SK-N-SH (cell line): Measurements from ENCODE around the gene BCAR1. TPM values are rescaled to one million over a fixed set of nuclear protein-coding genes. Genes with fewer than 3 reads are reported as not detected.

Experiments used
- CTCF ChIA-PET: fragments of 300-600, 350-600 bp; formaldehyde crosslinking; extraction: SDS; loops from one replicate; lab custom pipeline; 2021; lab: Yijun Ruan, JAX
- POLR2A ChIA-PET: fragments of 350-600 bp; sonication (Branson Sonifier 250); formaldehyde crosslinking; extraction: SDS; loops from one replicate; lab custom pipeline; 2020; ENCODE audit warnings: antibody characterized with exemption, inconsistent platforms; lab: Yijun Ruan, JAX
- DNase-seq: peaks from one replicate; pipeline ENCODE4 v3.0.0; 2012
- H2AFZ ChIP-seq: fragments of 200-600 bp; sonication (generic); 2 replicates; pipeline ENCODE4 v1.8.1; 2016; ENCODE audit warnings: antibody characterized with exemption, mild to moderate bottlenecking, low read depth
- H3F3A ChIP-seq: fragments of 200-600 bp; sonication (generic); replicated peaks from 2 replicates; pipeline ENCODE3; 2016; ENCODE audit warnings: antibody characterized with exemption, mild to moderate bottlenecking; ENCODE audit not compliant: insufficient read depth
- H3K27ac ChIP-seq, 2 experiments: fragments of 200-500 bp in 1 of 2; fragments of 200-600 bp in 1 of 2; sonication (Bioruptor generic) in 1 of 2; sonication (generic), shearing (Covaris generic) in 1 of 2; 2 replicates each; pipeline versions ENCODE4 v1.5.1 to v1.6.1; 2014 to 2016; ENCODE audit warnings: low read depth in 2 of 2, inconsistent platforms in 1 of 2, low read length in 1 of 2, mild to moderate bottlenecking in 1 of 2, mixed read lengths in 1 of 2
- H3K27me3 ChIP-seq: fragments of 200-600 bp; sonication (generic), shearing (Covaris generic); 2 replicates; pipeline ENCODE4 v1.6.1; 2016; ENCODE audit warnings: mixed run types; ENCODE audit not compliant: insufficient read depth
- H3K36me3 ChIP-seq, 2 experiments: fragments of 200-500 bp in 1 of 2; fragments of 200-600 bp in 1 of 2; sonication (Bioruptor generic) in 1 of 2; sonication (generic) in 1 of 2; replicated peaks in 1 of 2; 2 replicates each; pipeline versions ENCODE3 to v1.5.1; 2014 to 2016; ENCODE audit warnings: low read length in 1 of 2, mild to moderate bottlenecking in 1 of 2; ENCODE audit not compliant: insufficient read depth in 2 of 2, control insufficient read depth in 1 of 2
- H3K4me1 ChIP-seq, 2 experiments: fragments of 200-500 bp in 1 of 2; fragments of 200-600 bp in 1 of 2; sonication (Bioruptor generic) in 1 of 2; sonication (generic), shearing (Covaris generic) in 1 of 2; 2 replicates each; pipeline versions ENCODE4 v1.5.1 to v1.6.1; 2014 to 2016; ENCODE audit warnings: low read depth in 1 of 2, low read length in 1 of 2, mixed run types in 1 of 2; ENCODE audit not compliant: insufficient read depth in 2 of 2, control insufficient read depth in 1 of 2
- H3K4me2 ChIP-seq: fragments of 200-600 bp; sonication (generic), shearing (Covaris generic); 2 replicates; pipeline ENCODE4 v1.6.1; 2017; ENCODE audit warnings: mixed run types
- H3K4me3 ChIP-seq, 2 experiments: fragments of 200-500 bp in 1 of 2; fragments of 200-600 bp in 1 of 2; sonication (Bioruptor generic) in 1 of 2; sonication (generic), shearing (Covaris generic) in 1 of 2; 2 replicates each; pipeline versions ENCODE4 v1.5.1 to v1.8.1; 2014 to 2016; ENCODE audit warnings: low read depth in 2 of 2, inconsistent platforms in 1 of 2, low read length in 1 of 2, mild to moderate bottlenecking in 1 of 2, mixed read lengths in 1 of 2, moderate library complexity in 1 of 2
- H3K79me2 ChIP-seq: fragments of 200-600 bp; sonication (generic); 2 replicates; pipeline ENCODE4 v1.8.1; 2017; ENCODE audit warnings: mild to moderate bottlenecking; ENCODE audit not compliant: insufficient read depth
- H3K9ac ChIP-seq: fragments of 200-600 bp; sonication (generic); 2 replicates; pipeline ENCODE4 v1.6.1; 2017; ENCODE audit warnings: mixed run types
- H3K9me2 ChIP-seq: fragments of 200-600 bp; sonication (generic); 2 replicates; pipeline ENCODE4 v1.6.1; 2017; ENCODE audit warnings: mixed run types
- H3K9me3 ChIP-seq: fragments of 200-600 bp; sonication (generic); 2 replicates; pipeline ENCODE4 v1.6.1; 2017; ENCODE audit warnings: mixed run types, mild to moderate bottlenecking, moderate library complexity
- H4K20me1 ChIP-seq: fragments of 200-600 bp; sonication (generic); 2 replicates; pipeline ENCODE4 v1.6.1; 2017; ENCODE audit warnings: mild to moderate bottlenecking, mixed run types; ENCODE audit not compliant: insufficient read depth
- FOSL2 ChIP-seq: IDR thresholded peaks from 2 replicates; pipeline ENCODE4 v1.4.0; 2012; ENCODE audit warnings: low read depth, mild to moderate bottlenecking, moderate library complexity, borderline replicate concordance
- NRF1 ChIP-seq: IDR thresholded peaks from 2 replicates; pipeline ENCODE4 v1.6.1; 2012; ENCODE audit warnings: low read depth, mild to moderate bottlenecking, low read length
- RCOR1 ChIP-seq: fragments of 150-350 bp; IDR thresholded peaks from 2 replicates; pipeline ENCODE4 v1.6.1; 2017; ENCODE audit warnings: antibody characterized with exemption, low read length
- RXRA ChIP-seq: IDR thresholded peaks from 2 replicates; pipeline ENCODE4 v1.4.0; 2012; ENCODE audit warnings: low read depth, mild to moderate bottlenecking, borderline replicate concordance
- WGBS: methylation state at CpG from one replicate; pipeline ENCODE4 v1.1.6; 2017; ENCODE audit warnings: low lambda C conversion rate; 5-methylcytosine and 5-hydroxymethylcytosine counted together
- polyA plus RNA-seq, 3 experiments: library from polyadenylated mRNA; depleted of rRNA; stranded (reverse); fragments of >200 nt; gene quantifications; 2 replicates each; pipeline ENCODE4 v1.2.3, GENCODE V29; 2012
- TF ChIP-seq, protein P1 (sequence below): fragments of 200-600 bp; sonication (generic); IDR thresholded peaks from 2 replicates; pipeline ENCODE4 v1.6.1; 2017; ENCODE audit warnings: antibody characterized with exemption, mild to moderate bottlenecking, moderate library complexity
- TF ChIP-seq, protein P2 (sequence below): IDR thresholded peaks from 2 replicates; pipeline ENCODE4; 2012
- TF ChIP-seq, protein P3 (sequence below): fragments of 150-350 bp; IDR thresholded peaks from 2 replicates; pipeline ENCODE4 v1.6.1; 2017; ENCODE audit warnings: antibody characterized with exemption, low read length, low read depth, borderline replicate concordance
- TF ChIP-seq, protein P4 (sequence below): IDR thresholded peaks from 2 replicates; pipeline ENCODE4 v1.6.1; 2012; ENCODE audit warnings: mild to moderate bottlenecking, low read depth, low read length, moderate library complexity

Gene BCAR1
- polyA plus RNA-seq, 1 of the 3 experiments (the other 2 are of a cell fraction): 45.1 TPM

DNA sequence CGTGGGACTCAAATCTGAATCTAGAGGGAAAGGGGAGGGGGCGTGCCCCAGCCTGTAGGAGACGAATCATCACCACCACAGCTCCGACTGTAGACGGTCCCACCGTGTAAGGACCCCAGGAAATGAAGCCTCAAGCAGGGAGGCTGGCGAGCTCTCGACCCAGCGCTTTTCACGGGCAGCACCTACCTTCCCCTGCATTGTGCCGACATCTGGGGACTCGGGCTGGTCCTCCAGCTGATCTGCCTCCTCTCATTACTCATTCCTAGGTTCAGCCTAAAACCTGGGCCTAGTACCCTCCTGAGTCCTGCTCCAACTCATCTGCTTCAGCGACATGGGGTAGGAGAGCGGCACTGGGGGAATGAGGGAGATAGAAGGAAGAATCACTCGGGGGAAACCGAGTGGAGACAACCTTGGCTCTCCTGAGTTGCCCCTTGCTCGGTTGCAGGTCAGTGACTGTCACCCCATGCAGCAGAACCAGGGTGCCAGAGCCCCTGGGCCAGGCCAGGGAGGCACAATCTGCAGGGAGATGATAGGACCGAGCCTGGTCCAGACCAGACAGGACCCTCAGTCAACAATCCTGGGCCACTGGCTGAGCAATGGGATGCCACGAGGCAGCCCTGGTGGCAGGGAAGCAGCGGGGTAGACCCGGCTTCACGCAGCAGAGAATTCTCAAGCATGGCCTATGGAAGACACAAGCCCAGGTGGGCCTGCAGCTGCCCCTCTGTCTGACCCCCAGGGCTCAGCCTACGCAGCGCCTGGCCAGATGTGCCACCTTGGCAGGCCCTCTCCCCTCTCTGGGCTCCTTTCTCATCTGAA is 833 bp upstream of the BCAR1 start:
- Histone ChIP-seq H3K4me3 (peak overlapping the region in 1 of 2 experiments; percentile 6; a peak in 1 of 4 replicates), H3K9ac (peak overlapping the region; percentile 47; the same call in 1 of the 2 replicates), H3K27ac (peak overlapping the region; percentile 86 to 88), H3K27me3 (no peaks in the 10 kb centered on the region), H3K79me2 (peaks cover 96% of the 10 kb centered on the region)
- 85% methylated on average over 15 of the region's 24 CpGs for WGBS
- no peak for TF ChIP-seq FOSL2
- TF ChIP-seq, protein P1, sequence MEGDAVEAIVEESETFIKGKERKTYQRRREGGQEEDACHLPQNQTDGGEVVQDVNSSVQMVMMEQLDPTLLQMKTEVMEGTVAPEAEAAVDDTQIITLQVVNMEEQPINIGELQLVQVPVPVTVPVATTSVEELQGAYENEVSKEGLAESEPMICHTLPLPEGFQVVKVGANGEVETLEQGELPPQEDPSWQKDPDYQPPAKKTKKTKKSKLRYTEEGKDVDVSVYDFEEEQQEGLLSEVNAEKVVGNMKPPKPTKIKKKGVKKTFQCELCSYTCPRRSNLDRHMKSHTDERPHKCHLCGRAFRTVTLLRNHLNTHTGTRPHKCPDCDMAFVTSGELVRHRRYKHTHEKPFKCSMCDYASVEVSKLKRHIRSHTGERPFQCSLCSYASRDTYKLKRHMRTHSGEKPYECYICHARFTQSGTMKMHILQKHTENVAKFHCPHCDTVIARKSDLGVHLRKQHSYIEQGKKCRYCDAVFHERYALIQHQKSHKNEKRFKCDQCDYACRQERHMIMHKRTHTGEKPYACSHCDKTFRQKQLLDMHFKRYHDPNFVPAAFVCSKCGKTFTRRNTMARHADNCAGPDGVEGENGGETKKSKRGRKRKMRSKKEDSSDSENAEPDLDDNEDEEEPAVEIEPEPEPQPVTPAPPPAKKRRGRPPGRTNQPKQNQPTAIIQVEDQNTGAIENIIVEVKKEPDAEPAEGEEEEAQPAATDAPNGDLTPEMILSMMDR: no peak
- TF ChIP-seq, protein P2, sequence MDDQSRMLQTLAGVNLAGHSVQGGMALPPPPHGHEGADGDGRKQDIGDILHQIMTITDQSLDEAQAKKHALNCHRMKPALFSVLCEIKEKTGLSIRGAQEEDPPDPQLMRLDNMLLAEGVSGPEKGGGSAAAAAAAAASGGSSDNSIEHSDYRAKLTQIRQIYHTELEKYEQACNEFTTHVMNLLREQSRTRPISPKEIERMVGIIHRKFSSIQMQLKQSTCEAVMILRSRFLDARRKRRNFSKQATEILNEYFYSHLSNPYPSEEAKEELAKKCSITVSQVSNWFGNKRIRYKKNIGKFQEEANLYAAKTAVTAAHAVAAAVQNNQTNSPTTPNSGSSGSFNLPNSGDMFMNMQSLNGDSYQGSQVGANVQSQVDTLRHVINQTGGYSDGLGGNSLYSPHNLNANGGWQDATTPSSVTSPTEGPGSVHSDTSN: no peak
- no peak for TF ChIP-seq RCOR1
- TF ChIP-seq, protein P3, sequence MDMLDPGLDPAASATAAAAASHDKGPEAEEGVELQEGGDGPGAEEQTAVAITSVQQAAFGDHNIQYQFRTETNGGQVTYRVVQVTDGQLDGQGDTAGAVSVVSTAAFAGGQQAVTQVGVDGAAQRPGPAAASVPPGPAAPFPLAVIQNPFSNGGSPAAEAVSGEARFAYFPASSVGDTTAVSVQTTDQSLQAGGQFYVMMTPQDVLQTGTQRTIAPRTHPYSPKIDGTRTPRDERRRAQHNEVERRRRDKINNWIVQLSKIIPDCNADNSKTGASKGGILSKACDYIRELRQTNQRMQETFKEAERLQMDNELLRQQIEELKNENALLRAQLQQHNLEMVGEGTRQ: no peak
- TF ChIP-seq, all 33 proteins: peak for 0
- no peaks in the 10 kb centered on the region for H3K9me2 ChIP-seq
- ChIA-PET CTCF (interaction anchor here (2.5 kb wide), 1 partner anchor 18 kb away, joined by 10 read pairs; no protein-coding TSS in a partner anchor), POLR2A (no interaction called here)
- peaks cover 92% of the 10 kb centered on the region for H4K20me1 ChIP-seq
- peaks cover 0 to 3% of the 10 kb centered on the region in 2 experiments for H3K36me3 ChIP-seq
- H2AFZ ChIP-seq: no peak overlapping the region
- peaks cover 73 to 74% of the 10 kb centered on the region in 2 experiments; a peak in 3 of 4 replicates for H3K4me1 ChIP-seq
- DNase-seq: no peak
- H3F3A ChIP-seq: peaks cover 31% of the 10 kb centered on the region
- H3K9me3 ChIP-seq: no peaks in the 10 kb centered on the region
- peak overlapping the region; percentile 60 for H3K4me2 ChIP-seq

DNA sequence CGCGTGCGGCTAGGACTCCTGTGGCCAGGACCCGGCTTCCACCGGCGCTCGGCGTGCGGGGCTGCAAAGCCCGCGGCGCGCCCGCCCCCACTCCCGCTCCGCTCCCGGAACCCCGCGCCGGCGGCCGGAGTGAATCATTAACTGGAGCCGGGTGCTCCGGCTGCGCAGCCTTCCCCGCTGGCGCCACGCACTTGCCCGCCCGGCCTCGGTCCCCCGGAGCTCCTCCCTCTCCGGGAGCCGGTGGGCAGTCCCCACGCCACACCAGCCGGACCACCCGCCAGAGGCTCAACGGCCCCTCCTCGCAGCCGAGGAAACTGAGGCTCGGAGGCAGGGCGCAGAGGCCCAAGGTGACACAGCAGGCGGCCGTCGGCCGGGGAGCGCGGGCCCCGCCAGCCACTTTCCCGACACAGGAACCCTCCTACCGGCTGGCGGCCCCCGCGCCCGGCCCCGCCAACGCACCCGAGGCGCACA is 580 bp downstream of the BCAR1 start:
- TF ChIP-seq, protein P4, sequence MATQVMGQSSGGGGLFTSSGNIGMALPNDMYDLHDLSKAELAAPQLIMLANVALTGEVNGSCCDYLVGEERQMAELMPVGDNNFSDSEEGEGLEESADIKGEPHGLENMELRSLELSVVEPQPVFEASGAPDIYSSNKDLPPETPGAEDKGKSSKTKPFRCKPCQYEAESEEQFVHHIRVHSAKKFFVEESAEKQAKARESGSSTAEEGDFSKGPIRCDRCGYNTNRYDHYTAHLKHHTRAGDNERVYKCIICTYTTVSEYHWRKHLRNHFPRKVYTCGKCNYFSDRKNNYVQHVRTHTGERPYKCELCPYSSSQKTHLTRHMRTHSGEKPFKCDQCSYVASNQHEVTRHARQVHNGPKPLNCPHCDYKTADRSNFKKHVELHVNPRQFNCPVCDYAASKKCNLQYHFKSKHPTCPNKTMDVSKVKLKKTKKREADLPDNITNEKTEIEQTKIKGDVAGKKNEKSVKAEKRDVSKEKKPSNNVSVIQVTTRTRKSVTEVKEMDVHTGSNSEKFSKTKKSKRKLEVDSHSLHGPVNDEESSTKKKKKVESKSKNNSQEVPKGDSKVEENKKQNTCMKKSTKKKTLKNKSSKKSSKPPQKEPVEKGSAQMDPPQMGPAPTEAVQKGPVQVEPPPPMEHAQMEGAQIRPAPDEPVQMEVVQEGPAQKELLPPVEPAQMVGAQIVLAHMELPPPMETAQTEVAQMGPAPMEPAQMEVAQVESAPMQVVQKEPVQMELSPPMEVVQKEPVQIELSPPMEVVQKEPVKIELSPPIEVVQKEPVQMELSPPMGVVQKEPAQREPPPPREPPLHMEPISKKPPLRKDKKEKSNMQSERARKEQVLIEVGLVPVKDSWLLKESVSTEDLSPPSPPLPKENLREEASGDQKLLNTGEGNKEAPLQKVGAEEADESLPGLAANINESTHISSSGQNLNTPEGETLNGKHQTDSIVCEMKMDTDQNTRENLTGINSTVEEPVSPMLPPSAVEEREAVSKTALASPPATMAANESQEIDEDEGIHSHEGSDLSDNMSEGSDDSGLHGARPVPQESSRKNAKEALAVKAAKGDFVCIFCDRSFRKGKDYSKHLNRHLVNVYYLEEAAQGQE: 0 out of 2 replicates have a peak, but pooled peaks have one; percentile 7
- TF ChIP-seq NRF1: peak; percentile 28; the same call in 1 of the 2 replicates
- no peak for TF ChIP-seq RXRA
- ChIA-PET CTCF (interaction anchor here (0.9 to 3.1 kb wide), 16 partner anchors 9 to 153 kb away, joined by 3 to 25 read pairs (median 4); no protein-coding TSS in a partner anchor), POLR2A (interaction anchor here (1.1 kb wide), 1 partner anchor 13 kb away, joined by 3 read pairs; no protein-coding TSS in a partner anchor)
- Histone ChIP-seq H3K4me3 (peak overlapping the region; percentile 77 to 88), H3K4me2 (peak overlapping the region; percentile 81), H3K4me1 (peaks cover 73 to 78% of the 10 kb centered on the region in 2 experiments; a peak in 3 of 4 replicates), H3K27me3 (no peaks in the 10 kb centered on the region), H2AFZ (no peak overlapping the region), H3K27ac (peak overlapping the region; percentile 67 to 98), H3F3A (peaks cover 41% of the 10 kb centered on the region), H3K9me2 (no peaks in the 10 kb centered on the region), H3K9me3 (no peaks in the 10 kb centered on the region), H3K36me3 (peaks cover 0 to 3% of the 10 kb centered on the region in 2 experiments), H3K9ac (peak overlapping the region; percentile 98), H4K20me1 (peaks cover 87% of the 10 kb centered on the region), H3K79me2 (peaks cover 96% of the 10 kb centered on the region)
- peak; percentile 89 for DNase-seq
- WGBS: 0% methylated on average over 18 of the region's 59 CpGs
